ENCODE results near the gene CAMKV. TPM values are rescaled to one million over a fixed set of nuclear protein-coding genes. Genes with fewer than 3 reads are reported as not detected.

The CAMKV gene
- total and polyA plus RNA-seq, 11 donors: not detected

- 33 to 40% (median 35%) methylated on average over 4 to 6 of the region's 6 CpGs for WGBS, 4 donors
- Histone ChIP-seq H3K36me3 (no peaks in the 10 kb centered on the region), H3K9me3 (no peaks in the 10 kb centered on the region), H3K4me3 (no peak overlapping the region), H3K4me1 (peaks cover 4 to 28% (median 23%) of the 10 kb centered on the region in 12 donors), H3K27me3 (no peaks in the 10 kb centered on the region), H3K27ac (peak overlapping the region in 5 of 12 donors; percentile 20 to 86 (median 79))
- intact Hi-C loops (cut with DNase I): no loop called here
- TF ChIP-seq, protein P1, sequence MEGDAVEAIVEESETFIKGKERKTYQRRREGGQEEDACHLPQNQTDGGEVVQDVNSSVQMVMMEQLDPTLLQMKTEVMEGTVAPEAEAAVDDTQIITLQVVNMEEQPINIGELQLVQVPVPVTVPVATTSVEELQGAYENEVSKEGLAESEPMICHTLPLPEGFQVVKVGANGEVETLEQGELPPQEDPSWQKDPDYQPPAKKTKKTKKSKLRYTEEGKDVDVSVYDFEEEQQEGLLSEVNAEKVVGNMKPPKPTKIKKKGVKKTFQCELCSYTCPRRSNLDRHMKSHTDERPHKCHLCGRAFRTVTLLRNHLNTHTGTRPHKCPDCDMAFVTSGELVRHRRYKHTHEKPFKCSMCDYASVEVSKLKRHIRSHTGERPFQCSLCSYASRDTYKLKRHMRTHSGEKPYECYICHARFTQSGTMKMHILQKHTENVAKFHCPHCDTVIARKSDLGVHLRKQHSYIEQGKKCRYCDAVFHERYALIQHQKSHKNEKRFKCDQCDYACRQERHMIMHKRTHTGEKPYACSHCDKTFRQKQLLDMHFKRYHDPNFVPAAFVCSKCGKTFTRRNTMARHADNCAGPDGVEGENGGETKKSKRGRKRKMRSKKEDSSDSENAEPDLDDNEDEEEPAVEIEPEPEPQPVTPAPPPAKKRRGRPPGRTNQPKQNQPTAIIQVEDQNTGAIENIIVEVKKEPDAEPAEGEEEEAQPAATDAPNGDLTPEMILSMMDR (IDR thresholded peaks at IDR 0.05): no peak
- TF ChIP-seq POLR2A (IDR thresholded peaks at IDR 0.05): no peak
- no peak for DNase-seq
- no peak for ATAC-seq
Observed at GRCh38 chr3:49880581-49881315, 11.0 kb upstream of the CAMKV start.

DNA sequence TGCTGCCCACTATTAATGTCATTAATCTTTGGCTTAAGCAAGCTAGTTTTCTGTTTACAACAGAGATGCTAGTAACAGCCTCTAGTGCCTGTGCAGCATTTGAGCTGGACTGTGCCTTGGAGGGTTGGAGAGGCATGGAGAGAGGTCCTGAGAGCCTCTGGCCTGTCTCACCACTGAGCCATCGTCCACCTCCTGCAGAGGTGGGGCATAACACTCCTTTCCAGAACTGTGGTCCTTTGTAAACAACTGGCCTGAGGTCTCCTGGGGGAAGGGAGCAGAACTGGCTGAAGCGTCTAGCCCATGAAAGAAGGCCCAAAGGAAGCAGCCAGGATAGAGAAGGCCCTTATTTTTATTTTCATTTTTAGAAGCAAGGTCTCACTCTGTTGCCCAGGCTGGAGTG, 10.0 kb upstream of the CAMKV start:
- Histone ChIP-seq H3K4me1 (peaks cover 4 to 28% (median 23%) of the 10 kb centered on the region in 12 donors), H3K4me3 (no peak overlapping the region), H3K9me3 (no peaks in the 10 kb centered on the region), H3K36me3 (no peaks in the 10 kb centered on the region), H3K27me3 (no peaks in the 10 kb centered on the region), H3K27ac (no peak overlapping the region)
- no peak for DNase-seq
- WGBS, 4 donors: 45 to 61% (median 48%) methylated on average over 2 of the region's 2 CpGs
- intact Hi-C loops (cut with DNase I): no loop called here
- ATAC-seq: no peak
- TF ChIP-seq, protein P1 (IDR thresholded peaks at IDR 0.05): no peak
- TF ChIP-seq POLR2A (IDR thresholded peaks at IDR 0.05): no peak

DNA sequence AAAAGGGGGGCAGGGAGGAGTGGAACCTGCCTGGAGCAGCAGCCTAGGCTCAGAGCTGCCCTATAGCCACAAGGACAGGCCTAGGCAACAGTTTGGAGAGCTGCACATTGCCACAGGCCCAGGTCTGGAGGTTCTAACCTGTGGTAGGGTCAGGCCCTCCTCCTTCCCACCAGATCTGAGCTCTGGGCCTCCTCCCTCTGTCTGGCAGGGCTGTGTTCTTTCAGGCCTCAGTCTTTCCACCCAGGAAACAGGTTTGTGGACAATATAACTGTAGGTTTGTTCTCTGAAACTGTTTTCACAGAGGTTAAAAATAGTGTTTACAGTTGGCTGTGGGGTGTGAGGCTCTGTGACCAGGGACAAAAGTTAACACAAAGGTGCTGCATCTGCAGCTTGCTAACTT, 9.0 kb upstream of the CAMKV start:
- Histone ChIP-seq H3K36me3 (no peaks in the 10 kb centered on the region), H3K4me3 (no peak overlapping the region), H3K4me1 (peaks cover 4 to 28% (median 23%) of the 10 kb centered on the region in 12 donors), H3K27ac (no peak overlapping the region), H3K9me3 (no peaks in the 10 kb centered on the region), H3K27me3 (no peaks in the 10 kb centered on the region)
- TF ChIP-seq, protein P1 (IDR thresholded peaks at IDR 0.05): no peak
- no peak for TF ChIP-seq POLR2A (IDR thresholded peaks at IDR 0.05)
- ATAC-seq (no peak), DNase-seq (no peak)
- intact Hi-C loops (cut with DNase I): no loop called here

DNA sequence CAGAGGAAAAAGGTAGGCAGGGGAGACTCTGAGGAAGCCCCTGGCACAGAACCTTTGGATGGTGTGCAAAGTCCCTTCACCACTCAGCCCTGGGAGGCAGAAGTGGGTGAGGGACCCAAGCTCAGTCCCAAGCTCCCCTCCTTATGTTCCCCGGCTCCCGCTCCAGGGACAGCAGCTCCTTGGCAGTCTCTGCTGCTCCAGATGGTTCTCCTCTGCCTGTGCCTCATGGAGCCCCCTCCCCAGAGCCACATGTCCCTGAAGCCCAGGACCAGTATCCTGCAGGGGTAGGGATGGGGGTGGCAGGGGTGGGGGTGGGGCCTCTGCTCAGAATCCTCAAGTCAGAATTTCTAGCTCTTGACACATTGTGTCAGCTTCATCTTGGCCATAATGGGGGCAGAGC, 8.0 kb upstream of the CAMKV start:
- TF ChIP-seq POLR2A (IDR thresholded peaks at IDR 0.05): no peak
- TF ChIP-seq, protein P1 (IDR thresholded peaks at IDR 0.05): no peak
- WGBS, 4 donors: 75 to 100% (median 84%) methylated on average over 2 of the region's 2 CpGs
- intact Hi-C loops (cut with DNase I): no loop called here

More for the DNA sequence above, 8.0 kb upstream of the CAMKV start:
- no peaks in the 10 kb centered on the region for H3K27me3 ChIP-seq
- DNase-seq (no peak), ATAC-seq (no peak)
- H3K9me3 ChIP-seq: no peaks in the 10 kb centered on the region
- no peaks in the 10 kb centered on the region for H3K36me3 ChIP-seq
- peaks cover 4 to 25% (median 21%) of the 10 kb centered on the region in 12 donors for H3K4me1 ChIP-seq
- no peak overlapping the region for H3K4me3 ChIP-seq
- no peak overlapping the region for H3K27ac ChIP-seq
